ENCODE data around the gene CTSC. TPM values are rescaled to one million over a fixed set of nuclear protein-coding genes. Genes with fewer than 3 reads are reported as not detected.

Gene CTSC
- total RNA-seq, 1 donor from 2014 or later = 37.1 TPM

GRCh38 chr11:88320149-88320559 lies 17.4 kb downstream of the CTSC start:
- DNase-seq (ENCODE audit: low read depth) = peak; percentile 18

DNA sequence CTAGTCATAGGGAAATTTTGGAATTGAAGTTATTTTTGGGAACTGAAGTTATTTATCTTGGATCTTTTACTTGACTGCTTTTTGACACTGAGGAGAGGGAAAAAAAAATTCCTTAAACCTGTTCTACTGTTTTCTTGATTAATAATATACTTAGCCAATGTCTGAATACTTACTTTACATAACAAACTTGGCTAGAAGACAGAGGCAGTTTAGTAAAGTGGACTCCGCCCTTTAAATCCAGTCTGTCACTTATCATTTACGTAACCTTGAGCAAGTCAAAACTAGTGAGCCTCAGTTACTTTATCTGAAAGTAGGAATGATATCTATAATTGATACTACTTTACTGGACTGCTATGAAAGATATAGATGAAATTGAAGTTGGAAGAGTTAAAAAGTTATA lies 19.5 kb downstream of the CTSC start:
- no peak for DNase-seq (ENCODE audit: low read depth)

- DNase-seq (ENCODE audit: low read depth) = no peak
Observed at GRCh38 chr11:88317536-88317935, 20.0 kb downstream of the CTSC start.

GRCh38 chr11:88315981-88316441 lies 21.5 kb downstream of the CTSC start:
- DNase-seq (ENCODE audit: low read depth) = no peak

GRCh38 chr11:88315015-88315414 lies 22.5 kb downstream of the CTSC start:
- DNase-seq (ENCODE audit: low read depth) = no peak

DNA sequence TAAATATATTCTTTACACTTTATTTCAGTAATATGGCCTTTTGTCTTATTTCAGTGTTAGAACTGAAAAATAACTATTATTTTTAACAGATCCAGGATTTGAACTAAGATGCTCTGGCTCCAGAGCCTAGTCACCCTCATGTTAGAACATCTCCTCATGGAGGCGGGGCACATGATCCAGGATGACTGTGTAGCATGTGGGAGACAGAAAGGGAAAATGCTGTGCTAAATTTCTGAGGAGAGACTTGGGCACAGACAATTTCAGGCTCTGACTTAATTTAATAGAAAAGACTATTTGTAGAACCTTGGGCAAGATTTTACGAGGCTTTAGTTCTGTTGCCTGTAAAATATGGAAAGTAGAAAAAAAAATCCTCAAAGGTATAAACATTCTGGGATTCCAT lies 24.1 kb downstream of the CTSC start:
- no peak for DNase-seq (ENCODE audit: low read depth)

DNA sequence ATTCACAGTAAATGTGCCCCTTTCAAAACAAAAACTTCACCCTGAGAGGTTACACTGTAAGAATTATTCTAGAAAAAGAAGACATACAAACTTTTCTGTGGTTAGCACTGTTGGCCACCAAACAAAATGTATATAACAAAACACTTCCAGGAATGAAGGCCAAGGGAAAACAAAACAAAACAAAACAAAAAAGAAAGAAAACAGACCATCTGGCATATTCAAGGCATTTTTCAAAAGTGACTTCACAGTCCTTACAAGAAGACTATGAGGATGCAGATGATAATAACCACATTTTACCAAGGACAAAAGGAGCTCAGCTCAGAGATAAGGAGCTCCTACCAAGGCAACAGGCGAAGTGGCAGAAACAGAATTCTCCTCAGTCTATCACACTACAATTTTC lies 24.9 kb downstream of the CTSC start:
- no peak for DNase-seq (ENCODE audit: low read depth)

DNA sequence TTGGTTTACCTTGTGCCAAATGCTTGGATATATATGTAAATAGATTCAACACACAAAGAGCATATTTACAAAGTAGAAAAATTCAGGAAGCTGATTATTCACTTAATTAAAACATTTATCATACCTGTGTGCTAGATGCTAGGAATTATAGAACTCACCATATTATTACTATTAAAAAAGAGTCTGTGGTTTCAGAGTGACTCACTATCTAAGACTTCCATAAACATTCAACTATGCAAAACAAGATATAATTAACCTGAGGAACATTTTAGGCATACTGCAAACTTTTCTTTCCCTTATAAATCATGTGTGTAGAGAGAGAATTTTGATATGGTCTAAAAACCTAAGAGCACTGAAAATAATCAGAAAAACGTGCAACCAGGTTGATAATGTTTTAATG lies 27.3 kb downstream of the CTSC start:
- no peak for DNase-seq (ENCODE audit: low read depth)

DNA sequence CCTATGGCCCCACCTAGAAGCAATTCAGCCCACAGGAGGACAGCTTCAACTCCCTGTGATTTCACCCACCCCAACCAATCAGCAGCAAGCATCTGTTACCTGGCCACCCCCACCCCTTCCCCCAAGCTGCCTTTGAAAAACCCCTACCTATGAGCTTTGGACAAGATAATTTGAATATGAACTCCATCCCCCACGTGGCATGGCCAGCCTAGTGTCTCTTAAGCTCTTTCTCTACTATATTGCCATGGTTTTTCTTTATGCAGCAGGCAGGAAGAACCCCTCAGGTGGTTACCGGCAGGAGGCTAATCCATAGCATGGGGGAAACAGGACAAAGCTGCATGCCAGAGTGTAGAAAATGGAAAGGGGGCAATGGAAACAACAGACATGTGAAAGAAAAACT lies 29.0 kb downstream of the CTSC start:
- no peak for DNase-seq (ENCODE audit: low read depth)

DNA sequence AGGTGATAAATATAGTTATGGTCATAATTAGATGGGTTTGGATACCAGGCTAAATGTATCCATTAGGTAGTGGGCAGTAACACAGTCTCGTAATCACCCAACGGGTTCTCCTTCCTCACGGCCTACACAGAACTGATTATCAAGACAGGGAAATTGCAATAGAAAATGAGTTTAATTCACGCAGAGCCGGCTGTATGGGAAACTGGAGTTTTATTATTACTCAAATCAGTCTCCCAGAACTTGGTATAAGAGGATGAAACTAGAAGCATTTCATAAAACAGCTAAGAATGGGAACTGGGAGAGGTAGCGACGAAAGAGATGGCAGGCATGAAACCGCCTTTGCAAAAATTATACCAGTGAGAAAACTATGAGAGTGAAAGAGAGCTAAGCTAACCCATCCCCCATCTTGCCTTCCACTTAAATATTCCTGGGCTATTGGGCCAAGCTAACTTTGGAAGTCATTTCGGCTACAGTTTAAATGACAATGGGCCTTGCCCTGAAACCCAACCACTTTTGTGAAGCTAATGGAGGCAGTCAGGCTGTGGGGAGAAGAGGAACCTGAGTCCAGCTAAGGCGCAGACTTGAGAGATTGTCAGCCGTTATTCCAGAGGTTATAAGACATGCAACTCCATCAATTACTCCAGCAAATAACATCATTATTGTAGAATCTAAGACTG lies 29.6 kb downstream of the CTSC start:
- no peak for DNase-seq (ENCODE audit: low read depth)

DNA sequence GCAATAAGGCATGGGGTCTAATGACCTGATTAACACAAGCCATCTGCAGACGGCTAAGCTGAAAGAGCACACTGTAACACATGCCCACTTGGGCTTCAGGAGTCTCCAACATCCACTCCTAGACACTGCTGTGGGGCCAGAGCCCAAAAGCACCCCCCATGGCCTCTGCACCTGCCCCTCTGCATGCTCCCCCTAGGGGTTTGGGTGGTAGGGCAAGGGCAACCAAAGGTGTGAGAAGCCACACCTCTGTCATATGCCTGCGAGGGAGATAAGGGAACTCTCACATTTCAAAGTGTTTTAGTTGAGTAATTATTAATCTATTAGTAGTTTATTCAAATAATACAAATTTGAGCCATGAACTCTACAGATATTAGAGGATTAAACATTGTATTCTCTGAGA lies 30.8 kb downstream of the CTSC start:
- DNase-seq (ENCODE audit: low read depth) = no peak

DNA sequence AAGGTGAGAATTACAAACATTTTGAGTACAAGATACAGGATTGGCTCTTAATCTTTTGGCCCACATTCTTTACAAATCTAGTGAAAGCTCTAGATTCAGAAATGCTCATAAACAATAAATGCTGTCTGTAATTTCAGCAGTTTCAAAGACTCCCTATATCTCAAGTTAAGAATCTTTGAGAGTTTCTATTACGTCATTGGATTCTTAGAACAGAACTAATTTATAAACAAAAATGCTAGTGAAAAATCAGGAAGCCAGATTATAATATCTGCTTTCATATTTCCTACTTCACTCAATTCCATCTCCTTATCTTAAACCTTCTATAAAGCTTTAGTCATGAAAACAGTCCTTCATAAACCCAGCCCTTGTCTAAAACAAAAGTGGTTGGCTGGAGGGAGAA lies 32.1 kb downstream of the CTSC start:
- no peak for DNase-seq (ENCODE audit: low read depth)

DNA sequence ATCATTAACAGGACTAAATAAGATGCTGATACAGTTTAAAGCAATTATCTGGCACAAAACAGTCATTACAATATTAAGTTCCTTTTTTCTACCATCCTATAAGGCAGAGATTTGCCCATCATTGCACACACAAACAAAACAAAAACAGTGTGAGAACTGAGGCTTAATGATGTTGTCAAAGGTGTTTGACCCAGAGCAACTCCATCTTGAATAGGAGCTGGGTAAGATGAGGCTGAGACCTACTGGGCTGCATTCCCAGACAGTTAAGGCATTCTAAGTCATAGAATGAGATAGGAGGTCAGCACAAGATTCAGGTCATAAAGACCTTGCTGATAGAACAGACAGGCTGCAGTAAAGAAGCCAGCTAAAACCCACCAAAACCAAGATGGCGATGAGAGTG lies 33.2 kb downstream of the CTSC start:
- no peak for DNase-seq (ENCODE audit: low read depth)

- no peak for DNase-seq (ENCODE audit: low read depth)
Observed at GRCh38 chr11:88303037-88303436, 34.5 kb downstream of the CTSC start.

DNA sequence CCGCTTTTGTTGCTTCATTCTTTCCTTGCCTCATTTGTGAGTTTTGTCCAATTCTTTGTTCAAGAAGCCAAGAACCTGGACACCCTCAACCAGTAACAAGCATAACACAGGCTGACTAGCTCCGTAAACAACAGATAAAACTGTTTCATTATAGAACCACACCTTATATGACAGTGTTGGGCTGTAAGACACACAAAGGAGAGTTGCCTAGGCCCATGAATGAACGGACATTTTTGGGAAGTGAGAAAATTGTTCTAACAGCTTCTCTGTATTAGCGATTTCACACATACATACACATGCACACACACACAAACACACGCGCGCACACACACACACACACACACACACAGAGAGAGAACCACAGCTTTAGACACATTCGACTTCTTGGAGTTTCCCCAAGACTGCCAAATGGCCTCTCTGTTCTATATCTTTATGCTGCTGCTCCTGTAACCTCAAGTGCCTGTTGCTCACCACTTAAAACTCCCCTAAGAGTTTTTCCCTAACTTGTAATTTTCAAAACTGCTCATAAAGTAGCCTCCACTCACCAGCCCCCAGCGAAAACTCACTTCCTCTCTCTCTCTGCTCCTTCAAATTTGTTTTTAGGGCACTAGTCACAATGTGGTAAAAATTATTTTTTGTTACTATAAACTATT lies 35.9 kb downstream of the CTSC start:
- no peak for DNase-seq (ENCODE audit: low read depth)

GRCh38 chr11:88300888-88301487 lies 36.5 kb downstream of the CTSC start:
- no peak for DNase-seq (ENCODE audit: low read depth)

GRCh38 chr11:88297863-88298262 lies 39.7 kb downstream of the CTSC start:
- no peak for DNase-seq (ENCODE audit: low read depth)

DNA sequence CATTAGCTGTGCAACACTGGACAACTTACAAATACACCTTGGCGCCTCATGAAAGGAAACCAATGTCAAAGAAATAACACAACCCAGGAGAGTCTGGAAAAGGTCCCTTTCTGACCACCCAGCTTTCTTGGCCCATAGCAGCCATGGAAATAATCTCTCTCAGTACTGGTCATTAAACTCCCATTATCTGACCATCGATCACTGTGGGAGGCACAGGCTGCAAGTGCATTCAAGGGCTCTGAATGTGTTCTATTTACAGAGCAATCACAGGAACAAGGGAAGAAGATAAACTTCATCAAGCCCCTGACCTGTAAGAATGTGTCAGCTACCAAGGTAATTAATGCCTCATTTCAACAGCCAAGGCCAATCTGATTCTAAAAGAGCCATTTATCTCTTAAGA lies 40.1 kb downstream of the CTSC start:
- DNase-seq (ENCODE audit: low read depth) = no peak

- no peak for DNase-seq (ENCODE audit: low read depth)
Observed at GRCh38 chr11:88295028-88295427, 42.5 kb downstream of the CTSC start.

DNA sequence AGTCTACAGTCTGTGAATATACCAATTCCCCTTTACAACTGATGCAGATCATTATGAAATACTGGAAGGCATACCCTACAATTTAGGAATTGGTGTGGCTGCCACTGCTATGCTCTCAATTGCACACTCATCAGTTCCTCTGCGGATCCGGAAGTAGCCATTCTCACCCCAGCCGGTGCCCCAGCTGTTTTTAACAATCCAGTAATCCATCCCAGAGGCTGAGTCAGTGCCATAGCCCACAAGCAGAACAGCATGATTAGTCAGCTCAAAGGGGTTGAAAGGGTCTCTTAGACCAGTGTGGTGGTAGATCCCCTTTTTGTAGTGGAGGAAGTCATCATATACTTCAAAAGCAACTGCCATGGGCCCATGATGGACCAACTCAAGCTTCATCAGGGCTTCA lies 43.6 kb downstream of the CTSC start:
- DNase-seq (ENCODE audit: low read depth) = peak; percentile 77

- DNase-seq (ENCODE audit: low read depth) = peak; percentile 74
Observed at GRCh38 chr11:88292171-88292843, 45.2 kb downstream of the CTSC start.

GRCh38 chr11:88288560-88288959 lies 49.0 kb downstream of the CTSC start:
- peak; percentile 24 for DNase-seq (ENCODE audit: low read depth)
